HG02970 (cell line): ENCODE results near the gene SMTN.
"Not testable (repeated sequence)": the region's sequence is repeated elsewhere in the genome, so short reads cannot be mapped to it uniquely, and the experiment has no call there.

Experiments
- ATAC-seq: cut with Tn5 transposase; IDR thresholded peaks from one replicate; pipeline ENCODE4 v1.9.1; 2021; ENCODE audit warnings: mild to moderate bottlenecking, moderate library complexity, moderate number of reproducible peaks; ENCODE audit not compliant: unreplicated experiment, low FRiP score

The SMTN gene

DNA sequence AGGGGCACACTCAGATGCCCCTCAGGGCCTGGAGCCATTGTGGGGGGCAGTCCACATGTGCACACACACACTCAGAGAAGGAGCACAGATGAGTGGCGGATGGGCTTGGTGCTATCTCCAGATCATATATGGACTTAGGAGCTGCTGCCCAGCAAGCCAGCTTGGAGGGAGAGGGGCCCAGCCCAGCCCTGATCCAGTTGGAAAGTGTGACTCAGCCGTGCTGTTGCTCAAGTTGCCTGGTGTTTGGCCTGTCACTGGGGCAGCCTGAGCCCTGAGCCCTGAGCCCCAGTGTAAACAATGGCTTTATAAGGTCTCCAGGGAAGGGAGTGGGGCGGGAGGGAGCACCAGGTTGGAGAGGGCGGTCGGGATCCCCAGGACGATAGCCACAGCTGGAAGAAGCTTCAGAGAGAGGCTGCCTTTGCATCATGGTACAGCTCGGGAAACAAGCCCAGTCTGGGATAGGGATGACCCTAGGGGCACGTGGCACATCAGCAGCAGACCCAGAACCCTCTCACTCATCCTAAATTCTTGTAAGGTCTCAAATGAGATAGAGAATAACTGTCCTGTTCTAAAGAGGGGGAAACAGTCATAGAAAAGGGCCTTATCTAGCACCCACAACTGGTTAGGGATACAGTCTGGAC lies 21.4 kb downstream of the SMTN start:
- no peak for ATAC-seq

DNA sequence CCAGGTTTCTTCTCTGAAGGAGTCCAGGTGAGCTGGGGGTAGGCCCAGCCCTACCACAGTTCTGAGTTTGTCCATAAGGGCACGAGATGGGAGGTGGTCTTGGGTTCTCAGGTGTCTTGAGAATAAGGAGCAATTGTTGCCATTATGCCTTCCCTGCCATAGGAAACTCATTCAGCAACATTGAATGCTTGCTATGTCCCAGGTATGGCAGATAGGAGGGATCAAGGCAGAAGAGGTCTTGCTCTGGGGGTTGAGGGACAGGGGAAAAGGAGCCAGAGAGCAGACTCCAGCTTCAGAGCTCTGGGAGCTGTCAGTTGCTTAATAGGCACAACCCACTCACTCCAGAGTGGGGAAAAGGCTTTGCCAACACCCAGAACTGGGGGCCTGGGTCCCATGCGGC lies 22.0 kb downstream of the SMTN start:
- ATAC-seq: no peak

DNA sequence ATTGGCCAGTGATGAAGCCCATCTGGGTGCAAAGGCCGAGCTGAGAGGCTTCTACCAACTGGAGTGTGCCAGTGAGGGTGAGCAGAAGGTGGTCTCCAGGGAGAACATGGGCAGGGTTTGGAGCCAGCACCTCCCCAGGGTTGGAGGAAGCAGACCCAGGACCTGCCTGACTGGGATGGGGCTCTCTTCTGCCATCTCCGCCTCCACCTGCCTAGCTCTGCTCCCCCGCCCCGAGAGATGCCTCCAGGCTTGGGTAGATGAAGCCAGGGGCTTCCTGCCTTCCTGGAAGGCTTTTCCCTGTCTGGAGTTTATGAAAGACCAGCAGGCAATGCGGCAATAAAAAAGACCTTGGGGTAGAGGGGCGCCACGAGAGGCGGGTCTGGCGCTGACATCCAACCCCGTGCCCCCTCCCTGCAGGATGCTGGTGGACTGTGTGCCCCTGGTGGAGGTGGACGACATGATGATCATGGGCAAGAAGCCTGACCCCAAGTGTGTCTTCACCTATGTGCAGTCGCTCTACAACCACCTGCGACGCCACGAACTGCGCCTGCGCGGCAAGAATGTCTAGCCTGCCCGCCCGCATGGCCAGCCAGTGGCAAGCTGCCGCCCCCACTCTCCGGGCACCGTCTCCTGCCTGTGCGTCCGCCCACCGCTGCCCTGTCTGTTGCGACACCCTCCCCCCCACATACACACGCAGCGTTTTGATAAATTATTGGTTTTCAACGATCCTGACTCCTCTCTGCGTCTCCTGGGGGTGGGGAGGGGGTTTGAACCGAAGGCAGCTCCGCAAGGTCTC lies 23.0 kb downstream of the SMTN start:
- no peak for ATAC-seq

DNA sequence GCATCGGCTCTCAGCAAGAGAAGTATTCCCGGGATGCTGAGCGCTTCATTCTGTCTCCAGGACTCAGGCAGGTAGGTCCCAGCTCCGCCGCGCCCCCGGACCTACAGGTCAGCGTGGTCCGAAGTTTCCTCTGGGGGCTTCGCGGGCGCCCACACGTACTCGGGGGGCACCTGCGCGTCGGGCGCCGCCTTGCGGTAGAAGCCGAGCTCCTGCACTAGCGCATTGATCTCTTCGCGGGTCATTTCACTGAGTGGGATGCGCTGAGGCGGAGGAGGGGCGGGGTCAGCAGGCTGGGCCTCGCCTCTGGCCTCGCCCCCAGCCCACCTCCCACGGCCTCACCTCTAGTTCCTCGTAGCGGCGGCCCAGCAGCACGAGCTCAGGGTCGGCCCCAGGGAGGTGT lies 23.8 kb downstream of the SMTN start:
- ATAC-seq: no peak

DNA sequence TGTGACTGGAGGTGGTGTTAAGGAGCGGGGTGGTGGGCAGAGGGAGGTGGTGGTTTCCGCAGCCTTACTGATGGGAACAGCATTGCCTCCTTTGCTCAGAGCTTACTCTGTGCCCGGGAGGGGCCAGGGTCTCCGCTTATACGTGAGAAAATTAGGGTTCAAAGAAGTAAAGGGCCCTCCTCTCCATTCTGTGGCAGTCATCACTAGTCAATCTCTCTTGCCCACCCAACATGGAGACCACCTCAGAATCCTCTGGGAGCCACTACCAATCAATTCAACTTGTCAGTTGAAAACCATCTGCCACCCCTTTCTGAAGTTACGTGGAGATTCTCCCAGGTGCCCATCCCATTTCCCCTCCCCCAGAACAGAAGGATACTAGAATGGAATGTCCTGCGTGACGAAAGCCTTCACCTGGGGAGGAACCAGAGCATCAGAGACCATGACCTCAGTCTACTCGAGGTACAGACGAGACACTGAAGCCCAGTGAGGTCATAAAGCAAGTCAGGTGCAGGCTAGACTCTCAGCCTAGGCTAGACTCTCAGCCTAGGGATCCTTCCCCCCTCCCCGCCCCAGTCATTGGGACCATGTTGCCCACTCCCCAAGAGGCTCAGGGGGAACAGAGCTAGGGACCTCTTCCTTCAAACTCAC lies 24.3 kb downstream of the SMTN start:
- ATAC-seq: no peak

DNA sequence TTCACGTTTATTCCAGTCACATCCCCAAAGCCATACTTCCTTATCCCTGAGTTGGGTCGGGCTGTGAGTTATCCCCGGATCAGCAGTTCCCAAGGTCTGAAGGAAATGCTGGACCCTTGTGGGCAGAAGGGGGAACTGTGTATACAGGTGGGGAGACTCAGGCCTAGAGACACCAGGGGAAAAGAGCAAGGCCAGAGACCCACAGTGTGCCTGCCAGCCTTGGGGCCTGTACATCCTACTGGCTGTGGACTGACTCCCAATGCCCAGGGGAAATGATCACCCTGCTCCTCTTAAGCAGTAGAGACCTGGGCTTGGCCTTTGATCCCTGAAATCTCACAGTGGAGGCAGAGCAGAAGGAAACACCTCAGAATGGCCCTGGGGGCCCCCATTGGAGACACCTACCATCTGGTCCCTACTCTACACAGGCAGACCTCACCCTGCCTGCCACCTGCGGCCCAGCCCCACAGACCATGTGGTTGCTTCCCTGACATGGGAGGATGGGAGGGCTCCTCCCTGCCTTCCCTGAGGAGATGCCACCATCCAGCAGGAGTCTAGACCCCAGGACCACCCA lies 25.0 kb downstream of the SMTN start:
- no peak for ATAC-seq

DNA sequence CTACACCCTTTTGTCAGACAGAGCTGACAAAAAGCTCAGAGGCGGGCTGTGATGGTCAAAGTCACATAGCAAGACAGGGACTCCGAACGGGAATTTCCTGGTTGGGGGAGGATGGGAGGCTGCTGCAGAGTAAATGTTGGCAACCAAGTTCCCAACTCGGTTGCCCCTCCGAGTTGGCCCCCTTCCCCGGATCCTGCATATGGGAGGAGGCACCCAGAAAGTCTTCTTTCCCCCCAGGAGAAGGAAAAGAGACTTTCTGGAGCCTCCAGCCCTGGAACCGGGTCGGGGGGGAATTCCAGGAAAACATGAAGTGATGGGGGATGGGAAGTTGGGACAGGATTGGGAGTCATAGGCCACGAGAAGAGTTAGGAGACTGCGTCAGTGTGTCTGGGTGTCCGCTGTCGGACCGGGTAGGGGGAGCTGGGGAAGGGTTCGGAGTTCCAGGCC lies 25.6 kb downstream of the SMTN start:
- no peak for ATAC-seq

DNA sequence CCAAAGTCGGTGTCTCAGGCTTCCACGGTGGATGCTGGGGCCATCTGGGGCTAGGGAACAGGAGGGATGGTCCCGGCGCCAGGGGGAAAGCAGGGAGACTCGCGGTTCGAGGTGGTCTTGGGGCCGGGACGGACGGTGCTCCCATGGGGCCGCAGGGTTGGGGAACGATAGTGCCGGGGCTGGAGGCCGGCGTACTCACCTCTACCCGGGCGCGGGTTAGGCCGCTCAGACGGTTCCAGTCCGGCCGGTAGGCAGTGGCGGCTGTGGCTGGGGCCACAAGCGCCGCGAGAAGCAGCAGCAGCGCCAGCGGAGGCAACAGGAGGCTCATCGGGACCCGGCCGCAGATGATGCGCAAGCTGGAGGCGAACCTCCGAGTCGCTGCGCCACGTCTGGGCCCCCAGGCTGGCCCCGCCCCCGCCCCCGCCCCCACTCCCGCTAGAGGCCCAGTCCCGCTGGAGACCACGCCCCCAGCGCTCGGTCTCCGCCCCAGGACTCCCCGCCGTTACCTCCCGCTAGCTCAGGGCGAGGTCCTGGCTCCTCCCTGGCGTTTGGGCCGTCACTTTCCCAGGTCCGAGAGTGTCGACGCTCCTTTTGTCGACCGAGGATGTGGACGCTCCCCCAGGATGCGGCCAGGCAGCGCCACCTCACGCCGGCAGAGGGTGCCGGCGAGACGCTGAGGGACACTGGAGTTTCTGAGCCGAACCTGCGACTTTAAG lies 26.2 kb downstream of the SMTN start, which contains the start of gene SELENOM:
SELENOM (minus strand) TSS at position 391 of the 716 bp plus-strand sequence; CDS start at position 328, 63 bp downstream.
- peak; percentile 82 for ATAC-seq

DNA sequence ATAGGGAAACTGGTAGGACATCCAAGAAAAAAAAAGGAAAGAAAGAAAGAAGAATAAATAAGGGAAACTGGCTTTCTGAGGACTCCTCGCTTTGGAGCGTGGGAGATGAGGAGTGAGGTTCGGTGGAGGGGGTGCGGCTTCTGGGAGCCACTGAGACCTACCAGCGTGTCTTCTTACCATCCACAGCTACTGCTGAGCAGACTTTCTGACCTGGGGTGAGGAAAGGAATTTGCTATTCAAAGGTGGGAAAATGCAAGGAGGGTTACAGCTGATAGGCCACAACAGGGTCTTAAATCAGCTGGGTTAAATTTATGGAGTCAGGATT lies 26.7 kb downstream of the SMTN start:
- peak; percentile 21 for ATAC-seq

DNA sequence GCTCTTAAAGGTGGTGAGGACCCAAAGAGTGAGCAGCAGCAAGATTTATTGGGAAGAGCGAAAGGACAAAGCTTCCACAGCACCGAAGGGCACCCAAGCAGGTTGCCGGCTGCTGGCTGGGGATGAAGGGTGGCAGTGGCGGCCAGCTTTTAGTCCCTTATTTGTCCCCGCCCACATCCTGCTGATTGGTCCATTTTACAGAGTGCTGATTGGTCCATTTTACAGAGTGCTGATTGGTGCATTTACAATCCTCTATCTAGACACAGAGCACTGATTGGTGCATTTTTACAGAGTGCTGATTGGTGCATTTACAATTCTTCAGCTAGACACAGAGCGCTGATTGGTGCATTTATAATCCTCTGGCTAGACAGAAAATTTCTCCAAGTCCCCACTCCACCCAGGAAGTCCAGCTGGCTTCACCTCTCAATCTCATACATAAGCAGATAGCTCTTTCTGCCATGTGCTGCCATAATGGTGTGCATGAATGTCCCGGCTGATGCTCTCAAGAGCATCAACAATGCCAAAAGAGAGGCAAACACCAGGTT lies 31.5 kb downstream of the SMTN start:
- ATAC-seq: not testable (repeated sequence)

DNA sequence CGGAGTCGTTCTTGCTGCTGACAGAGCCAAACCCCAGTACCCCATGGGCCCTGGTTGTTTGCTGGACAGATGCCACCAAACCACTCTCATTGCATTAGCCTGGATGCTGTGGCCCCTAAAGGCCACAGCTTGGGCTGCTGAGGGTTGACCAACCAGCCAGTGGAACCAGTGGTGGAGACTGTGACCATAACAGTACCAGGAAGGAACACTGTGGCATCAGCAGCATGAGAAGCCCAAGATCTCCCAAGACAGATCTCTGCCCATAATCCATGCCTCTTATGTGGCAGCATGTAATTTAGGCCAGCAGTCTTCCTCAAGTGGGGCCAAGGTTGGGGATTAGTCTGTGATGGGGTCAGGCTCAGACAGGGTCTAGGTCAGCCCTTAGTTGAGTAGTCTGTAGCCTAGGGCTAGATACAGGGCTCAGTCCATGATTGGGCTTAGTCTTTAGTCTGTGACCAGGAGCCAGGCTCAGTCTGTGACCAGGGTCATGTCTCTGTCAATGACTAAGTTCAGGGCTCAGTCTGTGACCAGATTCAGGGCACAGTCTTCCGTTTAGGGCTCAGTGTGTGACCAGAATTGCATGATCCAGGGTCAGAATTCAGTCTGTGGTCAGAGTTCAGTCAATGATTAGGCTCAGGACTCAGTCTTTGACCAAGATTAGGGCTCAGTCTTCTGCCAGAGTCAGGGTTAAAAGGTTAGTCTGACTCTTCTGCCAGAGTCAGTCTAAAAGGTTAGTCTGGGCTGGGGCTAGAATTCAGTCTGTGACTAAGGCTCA lies 37.1 kb downstream of the SMTN start:
- no peak for ATAC-seq

DNA sequence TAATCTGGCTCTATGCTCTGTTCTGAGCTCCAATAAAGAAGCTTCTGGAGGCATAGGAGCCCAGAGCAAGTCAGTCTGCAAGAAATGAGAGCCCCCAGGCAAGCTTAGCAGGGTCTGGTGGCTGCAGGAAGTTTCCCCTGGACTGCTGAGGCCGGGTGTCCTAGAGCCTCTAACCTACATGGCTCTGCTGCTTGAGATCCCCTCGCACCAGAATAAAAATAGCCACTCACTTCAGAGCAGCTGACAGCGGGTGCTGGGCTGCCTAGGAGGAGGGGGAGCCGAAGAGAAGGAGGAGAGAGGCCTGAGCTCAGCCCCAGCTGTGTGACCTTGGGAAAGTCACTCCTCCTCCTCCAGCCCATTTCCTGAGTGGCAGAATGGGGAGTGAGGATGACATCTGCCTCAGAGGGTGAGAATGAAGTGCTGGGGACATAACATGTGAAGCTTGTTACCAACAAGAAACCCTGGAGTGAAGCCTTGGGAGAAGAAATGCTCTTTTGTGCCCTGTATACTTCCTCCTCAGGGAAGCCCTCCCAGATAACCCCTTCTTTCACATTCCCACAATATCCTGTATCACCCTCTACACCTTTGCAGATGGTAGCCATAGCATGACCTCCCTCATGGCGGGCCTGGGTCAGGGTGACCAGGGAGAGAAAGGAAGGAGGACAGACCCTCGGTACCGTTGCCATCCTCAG lies 38.1 kb downstream of the SMTN start:
- ATAC-seq: no peak

DNA sequence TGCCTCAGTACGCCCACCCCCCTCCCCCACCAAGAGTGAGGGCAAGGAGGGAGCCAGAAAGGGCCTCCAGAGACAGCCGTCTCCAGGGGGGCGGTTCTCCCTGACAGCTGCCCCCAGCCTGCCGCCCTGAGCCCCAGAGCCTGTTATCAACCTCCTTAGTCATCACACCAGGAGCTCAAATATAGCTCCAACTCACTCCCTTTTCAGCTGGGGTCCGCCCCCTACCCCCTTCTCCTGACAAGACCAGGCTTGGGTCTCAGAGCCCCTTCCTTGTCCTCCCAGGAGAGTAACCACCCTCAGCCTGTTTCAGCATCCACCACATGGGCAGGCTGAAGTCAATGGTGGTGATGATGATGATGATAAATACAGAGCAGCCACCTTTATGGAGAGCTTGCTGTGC lies 39.1 kb downstream of the SMTN start:
- no peak for ATAC-seq

DNA sequence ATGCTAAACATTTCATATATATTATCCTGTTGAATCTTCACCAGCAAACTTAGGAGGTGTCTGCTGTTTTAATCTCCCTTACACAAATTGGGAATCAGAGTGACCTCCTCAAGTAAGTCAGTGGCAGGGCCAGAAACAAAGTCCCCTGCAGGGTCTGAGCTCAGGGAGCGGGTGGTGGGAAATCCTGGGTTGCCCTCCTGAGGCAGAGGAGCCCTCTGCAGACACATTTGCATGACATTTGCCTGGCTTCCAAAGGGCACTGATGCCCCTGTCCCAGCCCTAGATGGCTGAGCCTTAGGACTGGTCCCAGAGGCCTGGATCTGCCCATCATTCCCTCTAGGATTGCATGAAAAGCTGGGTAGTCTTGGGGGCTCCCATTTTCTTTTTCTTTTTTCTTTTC lies 39.5 kb downstream of the SMTN start:
- no peak for ATAC-seq

DNA sequence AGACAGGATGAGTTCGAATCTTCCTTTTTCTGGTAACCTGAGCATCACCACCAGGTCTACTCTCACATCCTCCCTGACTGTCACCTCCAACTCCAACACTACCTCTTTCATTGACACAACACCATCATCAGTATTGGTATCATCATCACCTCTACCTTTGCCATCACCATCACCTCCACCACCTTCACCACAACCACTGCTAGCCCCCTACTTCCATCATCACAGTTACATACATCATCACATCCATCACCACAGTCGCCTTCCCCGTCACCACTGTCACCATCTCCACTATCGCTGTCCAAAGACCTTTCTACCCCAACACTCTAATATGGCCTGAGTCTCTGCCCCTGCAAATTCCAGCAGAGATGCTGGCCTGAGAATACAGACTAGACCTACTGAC lies 40.3 kb downstream of the SMTN start:
- no peak for ATAC-seq

DNA sequence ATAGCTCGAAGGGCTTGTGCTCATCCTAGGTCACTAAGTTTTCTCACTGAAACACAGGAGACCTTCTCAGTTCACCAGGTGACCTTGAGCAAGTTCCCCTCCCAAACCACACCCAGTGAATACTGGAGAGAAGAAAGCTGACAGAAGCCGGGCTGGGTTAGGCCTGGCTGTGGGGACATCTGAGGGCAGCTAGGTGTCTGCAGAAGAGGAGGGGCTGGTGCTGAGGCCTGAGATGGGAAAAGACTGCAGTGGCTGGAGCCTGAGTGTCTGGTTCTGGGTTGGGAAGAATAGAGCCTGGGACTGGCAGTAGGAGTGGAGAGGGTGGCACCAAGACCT lies 41.0 kb downstream of the SMTN start:
- ATAC-seq: no peak

DNA sequence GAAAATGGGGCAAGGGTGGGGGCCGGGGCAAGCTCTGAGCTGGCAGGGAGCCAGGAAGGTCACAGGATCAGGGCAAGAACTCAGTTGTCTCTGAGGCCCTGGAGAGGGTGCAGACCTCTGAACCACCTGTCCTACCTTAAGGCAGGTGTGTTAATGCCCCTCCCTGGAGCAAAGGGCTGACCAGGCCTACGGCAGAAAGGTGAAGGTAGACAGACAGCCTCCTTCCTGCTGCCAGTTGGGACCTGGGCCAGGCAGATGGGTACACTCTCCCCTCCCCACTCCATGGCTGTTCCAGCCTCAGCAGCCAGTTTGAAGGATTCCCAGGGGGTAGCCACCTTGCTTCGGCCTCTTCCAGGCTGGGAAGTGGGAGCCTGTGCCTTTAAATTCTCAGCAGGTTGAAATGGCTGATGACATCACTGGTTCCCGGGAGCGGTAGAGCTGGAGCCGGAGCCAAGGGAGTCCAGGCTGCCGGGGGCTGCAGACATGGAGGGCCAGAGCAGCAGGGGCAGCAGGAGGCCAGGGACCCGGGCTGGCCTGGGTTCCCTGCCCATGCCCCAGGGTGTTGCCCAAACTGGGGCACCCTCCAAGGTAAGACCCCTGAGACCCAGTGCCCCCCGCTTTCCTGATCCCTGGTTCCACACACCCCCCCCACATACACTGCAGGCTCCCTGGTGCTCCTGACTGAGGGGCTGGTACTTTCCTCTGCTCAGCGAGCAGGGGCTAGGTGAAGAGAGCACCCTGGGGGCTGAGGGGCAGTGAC lies 41.6 kb downstream of the SMTN start, which contains the start of gene INPP5J:
INPP5J (plus strand) TSS at position 435 of the 760 bp plus-strand sequence; CDS start at position 484, 49 bp downstream.
- ATAC-seq: no peak

DNA sequence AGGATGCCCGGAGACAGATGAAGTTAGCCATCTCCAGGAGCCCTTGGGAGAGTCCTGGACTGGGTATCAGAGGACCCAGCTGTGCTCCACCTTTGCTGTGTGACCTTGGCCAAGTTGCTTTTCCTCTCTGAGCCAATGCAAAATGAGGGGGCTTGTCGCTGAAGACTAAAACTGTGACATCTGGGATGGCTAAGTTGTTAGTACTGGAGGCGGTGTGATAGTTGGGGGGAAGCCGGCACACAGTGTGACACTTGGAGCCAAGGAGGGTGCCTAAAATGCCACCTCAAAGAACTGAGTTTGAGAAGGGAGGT lies 42.1 kb downstream of the SMTN start:
- no peak for ATAC-seq

DNA sequence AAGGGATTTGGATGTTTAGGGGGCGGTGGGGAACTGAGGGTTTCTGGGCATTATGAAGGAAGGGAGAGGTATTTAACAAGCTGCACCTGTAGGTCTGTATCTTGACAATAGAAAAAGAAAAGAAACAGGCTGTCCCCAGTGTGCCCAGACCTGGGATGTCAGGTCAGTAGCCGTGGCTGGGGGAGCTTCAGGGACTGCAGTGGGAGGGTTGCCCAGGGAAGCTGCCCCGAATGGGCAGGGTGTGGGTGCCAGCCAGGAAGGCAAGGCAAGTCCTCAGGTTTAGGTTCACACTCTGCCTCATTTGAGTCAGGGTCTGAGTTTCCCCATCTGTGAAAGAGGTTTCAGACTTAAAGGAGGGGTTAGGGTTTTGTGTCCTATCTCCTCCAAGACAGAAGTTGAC lies 43.2 kb downstream of the SMTN start:
- no peak for ATAC-seq
